Measurements from ENCODE around the gene SVIL. TPM values are rescaled to one million over a fixed set of nuclear protein-coding genes. Genes with fewer than 3 reads are reported as not detected.
"Not testable (repeated sequence)": the region's sequence is repeated elsewhere in the genome, so short reads cannot be mapped to it uniquely, and the experiment has no call there.

SVIL gene
- total and polyA plus RNA-seq, 2 experiments from 2014 or later, result 252 to 412 TPM

GRCh38 chr10:29555746-29556481 lies 78.9 kb downstream of the SVIL start:
- TF ChIP-seq CTCF (IDR thresholded peaks at IDR 0.05; ENCODE audit: low read depth, low read length), result no peak
- Histone ChIP-seq H3K27me3 (no peaks in the 10 kb centered on the region), H3K4me3 (no peak overlapping the region), H3K4me1 (ENCODE audit: low read depth) (peaks cover 9% of the 10 kb centered on the region), H3K9me3 (ENCODE audit: low read depth) (no peaks in the 10 kb centered on the region), H3K36me3 (peaks cover 57% of the 10 kb centered on the region), H3K27ac (peak overlapping the region; percentile 40)
- peak; percentile 31 to 67 for DNase-seq (ENCODE audit: low read depth in 1 of 2, low spot score in 1 of 2)

- H3K9me3 ChIP-seq (ENCODE audit: low read depth), result no peaks in the 10 kb centered on the region
- H3K4me3 ChIP-seq, result no peak overlapping the region
- H3K4me1 ChIP-seq (ENCODE audit: low read depth), result peaks cover 7% of the 10 kb centered on the region
- no peak for DNase-seq (ENCODE audit: low read depth in 1 of 2, low spot score in 1 of 2)
- peak overlapping the region; percentile 40 for H3K27ac ChIP-seq
- no peak for TF ChIP-seq CTCF (IDR thresholded peaks at IDR 0.05; ENCODE audit: low read depth, low read length)
- H3K36me3 ChIP-seq, result peaks cover 63% of the 10 kb centered on the region
- H3K27me3 ChIP-seq, result no peaks in the 10 kb centered on the region
These were observed 79.6 kb downstream of the SVIL start for GRCh38 chr10:29555091-29555745.

- Histone ChIP-seq H3K27me3 (no peaks in the 10 kb centered on the region), H3K27ac (no peak overlapping the region), H3K36me3 (peaks cover 66% of the 10 kb centered on the region), H3K9me3 (ENCODE audit: low read depth) (no peaks in the 10 kb centered on the region), H3K4me3 (no peak overlapping the region), H3K4me1 (ENCODE audit: low read depth) (peaks cover 4% of the 10 kb centered on the region)
- peak in 1 of 2 donors; percentile 23 for DNase-seq (ENCODE audit: low read depth in 1 of 2, low spot score in 1 of 2)
- TF ChIP-seq CTCF (IDR thresholded peaks at IDR 0.05; ENCODE audit: low read depth, low read length), result peak; percentile 8
These were observed 80.1 kb downstream of the SVIL start for GRCh38 chr10:29554660-29555059.

- Histone ChIP-seq H3K9me3 (ENCODE audit: low read depth) (no peaks in the 10 kb centered on the region), H3K4me1 (ENCODE audit: low read depth) (peaks cover 4% of the 10 kb centered on the region), H3K27me3 (no peaks in the 10 kb centered on the region), H3K27ac (peak overlapping the region; percentile 34), H3K4me3 (no peak overlapping the region), H3K36me3 (peaks cover 60% of the 10 kb centered on the region)
- TF ChIP-seq CTCF (IDR thresholded peaks at IDR 0.05; ENCODE audit: low read depth, low read length), result no peak
- no peak for DNase-seq (ENCODE audit: low read depth in 1 of 2, low spot score in 1 of 2)
These were observed 81.1 kb downstream of the SVIL start for GRCh38 chr10:29553544-29554250.

- DNase-seq (ENCODE audit: low read depth in 1 of 2, low spot score in 1 of 2), result not testable (repeated sequence)
These were observed 81.7 kb downstream of the SVIL start for GRCh38 chr10:29553116-29553515.

GRCh38 chr10:29549493-29549892 lies 85.3 kb downstream of the SVIL start:
- Histone ChIP-seq H3K36me3 (peaks cover 58% of the 10 kb centered on the region), H3K4me1 (ENCODE audit: low read depth) (peaks cover 13% of the 10 kb centered on the region)
- H3K27ac ChIP-seq; H3K27me3 ChIP-seq; H3K9me3 ChIP-seq (ENCODE audit: low read depth); H3K4me3 ChIP-seq; DNase-seq (ENCODE audit: low read depth in 1 of 2, low spot score in 1 of 2): not testable (repeated sequence)

More at GRCh38 chr10:29553116-29553515, 81.7 kb downstream of the SVIL start:
- not testable (repeated sequence) for H3K4me1 ChIP-seq (ENCODE audit: low read depth); H3K9me3 ChIP-seq (ENCODE audit: low read depth); H3K27ac ChIP-seq; H3K27me3 ChIP-seq; H3K4me3 ChIP-seq
- H3K36me3 ChIP-seq, result peaks cover 63% of the 10 kb centered on the region
